ENCODE results near the gene PLEKHO2.

GRCh38 chr15:64862408-64862807, 20.7 kb downstream of the PLEKHO2 start:
- TF ChIP-seq CTCF (IDR thresholded peaks at IDR 0.05; ENCODE audit: insufficient read depth, low read length, poor library complexity, severe bottlenecking), result no peak
- no peak for TF ChIP-seq EZH2phosphoT487 (conservative IDR thresholded peaks at IDR 0.05; ENCODE audit: low read length)
